NB4 (cell line): ENCODE data around the gene CCDC134.
A peak's percentile ranks its signal among the peaks of the same experiment; 100 is the strongest.

ENCODE experiments used
- DNase-seq: peaks from one replicate; pipeline ENCODE4 v3.0.0; 2010; ENCODE audit warnings: low read depth
- H3K4me3 ChIP-seq: one replicate; pipeline ENCODE4 v1.5.1; 2011; ENCODE audit warnings: mild to moderate bottlenecking, low read depth, low read length, moderate library complexity
- CTCF ChIP-seq: IDR thresholded peaks from one replicate; pipeline ENCODE4 v1.5.1; 2012; ENCODE audit warnings: low read depth, low read length
- MAX ChIP-seq: IDR thresholded peaks from 2 replicates; pipeline ENCODE4 v1.6.1; 2011; ENCODE audit warnings: low read depth, low read length
- MYC ChIP-seq: IDR thresholded peaks from 2 replicates; pipeline ENCODE4 v1.6.1; 2011; ENCODE audit warnings: low read depth, low read length
- POLR2A ChIP-seq: IDR thresholded peaks from 2 replicates; pipeline ENCODE4 v1.6.1; 2011; ENCODE audit warnings: mild to moderate bottlenecking; ENCODE audit not compliant: insufficient read length; ENCODE audit errors: extremely low read depth

CCDC134 gene

GRCh38 chr22:41847300-41847699 lies 46.8 kb downstream of the CCDC134 start:
- DNase-seq, result no peak
- no peak for TF ChIP-seq POLR2A
- no peak for TF ChIP-seq CTCF
- no peak for TF ChIP-seq MYC
- no peak for TF ChIP-seq MAX
- H3K4me3 ChIP-seq, result no peak overlapping the region

GRCh38 chr22:41848468-41848867 lies 48.0 kb downstream of the CCDC134 start:
- H3K4me3 ChIP-seq, result no peak overlapping the region
- peak; percentile 94 for DNase-seq
- TF ChIP-seq POLR2A (no peak), CTCF (peak; percentile 41)

GRCh38 chr22:41856469-41856868 lies 56.0 kb downstream of the CCDC134 start:
- no peak for TF ChIP-seq MYC
- no peak for TF ChIP-seq POLR2A
- no peak for TF ChIP-seq MAX
- no peak for TF ChIP-seq CTCF
- H3K4me3 ChIP-seq, result no peak overlapping the region
- DNase-seq, result no peak

GRCh38 chr22:41857155-41857859 lies 56.8 kb downstream of the CCDC134 start:
- TF ChIP-seq MYC (no peak), POLR2A (no peak), MAX (no peak; the same call in 1 of the 2 replicates), CTCF (peak; percentile 77)
- peak; percentile 95 for DNase-seq
- no peak overlapping the region for H3K4me3 ChIP-seq

- no peak overlapping the region for H3K4me3 ChIP-seq
- TF ChIP-seq MAX (no peak), MYC (no peak), CTCF (no peak), POLR2A (no peak)
- DNase-seq, result no peak
Measured at GRCh38 chr22:41857860-41858199, 57.4 kb downstream of the CCDC134 start.

- TF ChIP-seq MYC, result peak; percentile 44; the same call in 1 of the 2 replicates
- no peak for TF ChIP-seq CTCF
- H3K4me3 ChIP-seq, result no peak overlapping the region
- DNase-seq, result peak; percentile 90
Measured at GRCh38 chr22:41862160-41862529, 61.7 kb downstream of the CCDC134 start.
